Ovary (tissue), 9 donors: ENCODE data around the gene ZSCAN10. TPM values are rescaled to one million over a fixed set of nuclear protein-coding genes. Genes with fewer than 3 reads are reported as not detected.
"Not testable (repeated sequence)": the region's sequence is repeated elsewhere in the genome, so short reads cannot be mapped to it uniquely, and the experiment has no call there.

Experiments used
- DNase-seq, 5 donors: peaks; one replicate each; pipeline ENCODE4 v3.0.0-alpha.2; 2019 to 2020
- H3K27ac ChIP-seq, 2 donors: fragments of 200-600 bp; one replicate each; pipeline versions ENCODE4 v1.5.1 to v1.8.0; 2019 to 2022
- H3K27me3 ChIP-seq: fragments of 200-600 bp; one replicate; pipeline ENCODE4 v1.8.0; 2022
- H3K36me3 ChIP-seq: fragments of 200-600 bp; sonication (generic); one replicate; pipeline ENCODE4 v1.5.1; 2019
- H3K4me1 ChIP-seq: one replicate; pipeline ENCODE4 v1.8.1; 2013; ENCODE audit warnings: mild to moderate bottlenecking, moderate library complexity; ENCODE audit not compliant: insufficient read depth
- H3K4me3 ChIP-seq: fragments of 200-600 bp; sonication (generic); one replicate; pipeline ENCODE4 v1.5.1; 2017
- H3K9me3 ChIP-seq, 2 donors: fragments of 200-600 bp in 1 of 2; sonication (generic) in 1 of 2; one replicate each; pipeline versions ENCODE4 v1.5.1 to v1.8.1; 2013 to 2019; ENCODE audit warnings: mild to moderate bottlenecking in 1 of 2, moderate library complexity in 1 of 2
- CTCF ChIP-seq, 3 donors: fragments of 450-650 bp in 2 of 3; fragments of 200-600 bp in 1 of 3; IDR thresholded peaks; one replicate each; pipeline versions ENCODE4 v1.5.1 to v1.8.0; 2016 to 2022; ENCODE audit warnings: antibody characterized with exemption in 3 of 3, mild to moderate bottlenecking in 1 of 3
- EP300 ChIP-seq: sonication (generic); formaldehyde crosslinking; IDR thresholded peaks from one replicate; pipeline ENCODE4 v1.6.1; 2017; ENCODE audit warnings: antibody characterized with exemption
- POLR2A ChIP-seq: fragments of 450-650 bp; IDR thresholded peaks from one replicate; pipeline ENCODE4 v1.6.1; 2017; ENCODE audit warnings: antibody characterized with exemption, mild to moderate bottlenecking, moderate library complexity
- WGBS, 3 donors: extraction: QIAGEN DNeasy Blood & Tissue Kit in 1 of 3; methylation state at CpG; one replicate each; pipeline versions ENCODE4 v1.1.5 to v1.1.7; 2013 to 2017; 5-methylcytosine and 5-hydroxymethylcytosine counted together
- intact Hi-C, 4 donors: fragments of 100-400 bp; cut with DNase I; formaldehyde crosslinking; loops; one replicate each; pipeline versions ENCODE4 v1.11.0 to v1.15.1; 2022 to 2023
- polyA plus RNA-seq, 2 donors: library from polyadenylated mRNA; stranded (reverse); fragments of 200-250 nt in 1 of 2; fragments of 350-450 nt in 1 of 2; fragmentation: Illumina TruSeq in 1 of 2; extraction: RNeasy Lipid Tissue Mini Kit (QIAGEN cat#74804) in 1 of 2; gene quantifications; one replicate each; pipeline ENCODE4 v1.2.3, GENCODE V29; 2013 to 2014
- total RNA-seq, 7 donors: library from RNA; depleted of rRNA in 2 of 7; stranded (reverse); fragments of >200 nt in 2 of 7; fragmentation: NEBNext Ultra II Directional in 3 of 7; extraction: Animal tissue kit (Norgen Biotek cat#: 25700) in 3 of 7; gene quantifications; one replicate each; pipeline versions ENCODE4 v1.1.0 to v1.2.4, GENCODE V29; 2016 to 2023
- donor health status: DM: no; HTN: no; CAD: no; lungs with moderate emphysema.
- donor health status: DM: no; HTN: no; CAD: no.
- donor health status: Bipolar disorder and iron deficiency.
- donor health status: DM: yes; HTN: yes; CAD: no.
- donor health status: DM: no; HTN: no; CAD: no.
- donor health status: DM: yes; HTN: yes; CAD: no.

Gene ZSCAN10
- total and polyA plus RNA-seq, 9 donors, result 0.06 to 0.69 (median 0.47) TPM; not detected in 6

DNA sequence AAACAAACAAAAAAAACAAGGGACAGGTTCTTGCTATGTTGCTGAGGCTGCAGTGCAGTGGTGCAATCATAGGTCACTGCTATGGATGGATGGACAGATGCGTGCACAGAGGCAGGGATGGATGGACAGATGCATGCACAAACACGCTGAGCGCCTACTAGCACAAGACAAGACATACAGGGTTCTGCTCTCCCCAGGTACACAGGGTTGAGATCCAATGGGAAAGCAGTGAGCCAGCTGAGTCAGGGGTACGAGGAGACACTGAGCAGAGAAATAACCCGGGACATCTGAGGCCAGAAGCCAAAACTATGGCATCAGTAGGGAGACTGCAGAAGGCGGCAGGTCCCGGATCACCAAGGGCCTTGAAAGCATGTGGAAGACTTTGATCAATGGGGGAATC is 27.4 kb downstream of the ZSCAN10 start:
- H3K27ac ChIP-seq, result no peak overlapping the region
- no peak overlapping the region for H3K4me3 ChIP-seq
- 78 to 91% (median 85%) methylated on average over 7 of the region's 7 CpGs for WGBS, 3 donors
- no peaks in the 10 kb centered on the region for H3K36me3 ChIP-seq
- intact Hi-C loops, result no loop called here
- TF ChIP-seq POLR2A (no peak), EP300 (no peak), CTCF (IDR thresholded peaks at IDR 0.05) (no peak)
- no peak for DNase-seq
- H3K27me3 ChIP-seq, result no peaks in the 10 kb centered on the region
- no peaks in the 10 kb centered on the region for H3K4me1 ChIP-seq
- H3K9me3 ChIP-seq, result no peaks in the 10 kb centered on the region

- WGBS, 3 donors, result 79 to 89% (median 82%) methylated on average over 9 of the region's 9 CpGs
- H3K4me1 ChIP-seq, result peaks cover 2% of the 10 kb centered on the region
- intact Hi-C loops, result no loop called here
- H3K9me3 ChIP-seq, result no peaks in the 10 kb centered on the region
- H3K36me3 ChIP-seq, result no peaks in the 10 kb centered on the region
- H3K4me3 ChIP-seq, result no peak overlapping the region
- TF ChIP-seq EP300, result no peak
- no peak for TF ChIP-seq CTCF (IDR thresholded peaks at IDR 0.05)
- no peak for TF ChIP-seq POLR2A
- no peaks in the 10 kb centered on the region for H3K27me3 ChIP-seq
- H3K27ac ChIP-seq, result no peak overlapping the region
- DNase-seq, result no peak
These were observed 28.4 kb downstream of the ZSCAN10 start for GRCh38 chr16:3070608-3071111.

GRCh38 chr16:3069146-3069545 is 29.9 kb downstream of the ZSCAN10 start:
- H3K27ac ChIP-seq, H3K36me3 ChIP-seq, H3K4me1 ChIP-seq, H3K27me3 ChIP-seq, DNase-seq, H3K9me3 ChIP-seq, H3K4me3 ChIP-seq, intact Hi-C loops: not testable (repeated sequence)
- 83 to 88% (median 85%) methylated on average over 10 of the region's 11 CpGs for WGBS, 3 donors

- H3K27ac ChIP-seq, result no peak overlapping the region
- no peaks in the 10 kb centered on the region for H3K36me3 ChIP-seq
- WGBS, 3 donors, result 59 to 80% (median 64%) methylated on average over 4 of the region's 4 CpGs
- peaks cover 10% of the 10 kb centered on the region for H3K4me1 ChIP-seq
- H3K4me3 ChIP-seq, result no peak overlapping the region
- DNase-seq, result no peak
- no peaks in the 10 kb centered on the region for H3K27me3 ChIP-seq
- TF ChIP-seq EP300, result no peak
- TF ChIP-seq CTCF (IDR thresholded peaks at IDR 0.05), result no peak
- TF ChIP-seq POLR2A, result no peak
- no peaks in the 10 kb centered on the region for H3K9me3 ChIP-seq
- intact Hi-C loops, result no loop called here
These were observed 30.6 kb downstream of the ZSCAN10 start for GRCh38 chr16:3068487-3068886.

GRCh38 chr16:3066440-3066748 is 32.7 kb downstream of the ZSCAN10 start:
- no peak overlapping the region for H3K4me3 ChIP-seq
- no peak for TF ChIP-seq POLR2A
- no peak for TF ChIP-seq EP300
- no peak for TF ChIP-seq CTCF (IDR thresholded peaks at IDR 0.05)
- H3K27me3 ChIP-seq, result no peaks in the 10 kb centered on the region
- peaks cover 10% of the 10 kb centered on the region for H3K4me1 ChIP-seq
- H3K36me3 ChIP-seq, result no peaks in the 10 kb centered on the region
- 86 to 89% (median 87%) methylated on average over 7 of the region's 7 CpGs for WGBS, 3 donors
- H3K9me3 ChIP-seq, result no peaks in the 10 kb centered on the region
- intact Hi-C loops, result no loop called here
- no peak for DNase-seq
- H3K27ac ChIP-seq, result no peak overlapping the region
